T-cell (primary cell): ENCODE measurements around the gene ACP6. TPM values are rescaled to one million over a fixed set of nuclear protein-coding genes. Genes with fewer than 3 reads are reported as not detected.

Experiments
- ATAC-seq, 4 experiments: fragments of 200-7000 bp in 3 of 4; fragments of 150-1000 bp in 1 of 4; cut with Tn5 transposase; replicated peaks in 1 of 4; 1 replicate in 3 of 4; 2 replicates in 1 of 4; pipeline ENCODE4 v1.10.0; 2021; ENCODE audit warnings: moderate library complexity in 3 of 4, mild to moderate bottlenecking in 2 of 4, moderate number of reproducible peaks in 1 of 4
- CTCF ChIA-PET, 2 donors: fragments of 300-600 bp; sonication (Branson Sonifier 250); formaldehyde crosslinking; loops; one replicate each; lab custom pipeline; 2022; ENCODE audit warnings: antibody characterized with exemption in 2 of 2; lab: Charles Lee
- POLR2A ChIA-PET, 2 donors: fragments of 300-600 bp; sonication (Branson Sonifier 250); formaldehyde crosslinking; loops; one replicate each; lab custom pipeline; 2022; ENCODE audit warnings: antibody characterized with exemption in 2 of 2; lab: Charles Lee
- DNase-seq, 35 experiments: peaks; one replicate each; pipeline versions ENCODE4 v3.0.0 to v3.0.0-alpha.2; 2013 to 2023
- H3K27ac ChIP-seq: one replicate; pipeline ENCODE4 v1.5.1; 2013; ENCODE audit warnings: low read length
- H3K27me3 ChIP-seq, 2 experiments: replicated peaks in 1 of 2; 1 replicate in 1 of 2; 2 replicates in 1 of 2; pipeline versions ENCODE4 v1.6.1 to v1.7.0; 2013; ENCODE audit warnings: low read length in 1 of 2, mixed read lengths in 1 of 2; ENCODE audit not compliant: control insufficient read depth in 2 of 2, insufficient read depth in 2 of 2; ENCODE audit errors: extremely low read depth in 1 of 2
- H3K36me3 ChIP-seq, 2 donors: 1 replicate in 1 of 2; 2 replicates in 1 of 2; pipeline versions ENCODE4 v1.6.1 to v1.7.0; 2013; ENCODE audit warnings: low read length in 1 of 2; ENCODE audit not compliant: control insufficient read depth in 2 of 2, insufficient read depth in 1 of 2; ENCODE audit errors: extremely low read depth in 1 of 2
- H3K4me1 ChIP-seq, 2 experiments: 1 replicate in 1 of 2; 2 replicates in 1 of 2; pipeline versions ENCODE4 v1.6.1 to v1.7.0; 2013; ENCODE audit warnings: low read length in 2 of 2, mixed read lengths in 1 of 2; ENCODE audit not compliant: insufficient read depth in 2 of 2, control insufficient read depth in 1 of 2; ENCODE audit errors: extremely low read depth in 1 of 2
- H3K4me3 ChIP-seq, 2 donors: 1 replicate in 1 of 2; 2 replicates in 1 of 2; pipeline versions ENCODE4 v1.5.1 to v1.7.0; 2013; ENCODE audit warnings: mild to moderate bottlenecking in 2 of 2, low read length in 1 of 2, moderate library complexity in 1 of 2; ENCODE audit not compliant: control insufficient read depth in 1 of 2; ENCODE audit errors: extremely low read depth in 1 of 2
- H3K9me3 ChIP-seq: 2 replicates; pipeline ENCODE4 v1.7.0; 2013
- H3K27ac Mint-ChIP-seq, 2 donors: one replicate each; pipeline ENCODE4 v1.8.0; 2020 to 2021; ENCODE audit warnings: mild to moderate bottlenecking in 2 of 2, mixed read lengths in 2 of 2
- H3K27me3 Mint-ChIP-seq, 2 donors: one replicate each; pipeline ENCODE4 v1.8.0; 2021 to 2022; ENCODE audit warnings: mixed read lengths in 2 of 2
- H3K36me3 Mint-ChIP-seq: one replicate; pipeline ENCODE4 v1.8.0; 2021; ENCODE audit warnings: mixed read lengths
- H3K4me1 Mint-ChIP-seq, 3 donors: one replicate each; pipeline ENCODE4 v1.8.0; 2020 to 2022; ENCODE audit warnings: mixed read lengths in 3 of 3, mild to moderate bottlenecking in 1 of 3
- H3K4me3 Mint-ChIP-seq, 3 donors: one replicate each; pipeline ENCODE4 v1.8.0; 2020 to 2022; ENCODE audit warnings: mild to moderate bottlenecking in 3 of 3, mixed read lengths in 3 of 3, moderate library complexity in 3 of 3
- H3K9me3 Mint-ChIP-seq, 3 donors: one replicate each; pipeline ENCODE4 v1.8.0; 2020 to 2022; ENCODE audit warnings: mixed read lengths in 3 of 3
- WGBS: methylation state at CpG from one replicate; pipeline ENCODE4 v1.1.5; 2013; ENCODE audit warnings: missing lambda C conversion rate; ENCODE audit not compliant: insufficient coverage; 5-methylcytosine and 5-hydroxymethylcytosine counted together
- total RNA-seq, 35 experiments: library from RNA in 6 of 35; stranded (reverse) in 6 of 35; fragments of 120-200 nt in 1 of 35; gene quantifications; one replicate each; pipeline versions ENCODE4 v1.2.1 to v1.2.4 and lab custom pipeline; 2013 to 2026

The ACP6 gene
- total RNA-seq, 5 donors from 2014 or later (not counting 1 experiment from before 2014, with no cell fraction given): 10.0 to 21.5 (median 19.4) TPM

DNA sequence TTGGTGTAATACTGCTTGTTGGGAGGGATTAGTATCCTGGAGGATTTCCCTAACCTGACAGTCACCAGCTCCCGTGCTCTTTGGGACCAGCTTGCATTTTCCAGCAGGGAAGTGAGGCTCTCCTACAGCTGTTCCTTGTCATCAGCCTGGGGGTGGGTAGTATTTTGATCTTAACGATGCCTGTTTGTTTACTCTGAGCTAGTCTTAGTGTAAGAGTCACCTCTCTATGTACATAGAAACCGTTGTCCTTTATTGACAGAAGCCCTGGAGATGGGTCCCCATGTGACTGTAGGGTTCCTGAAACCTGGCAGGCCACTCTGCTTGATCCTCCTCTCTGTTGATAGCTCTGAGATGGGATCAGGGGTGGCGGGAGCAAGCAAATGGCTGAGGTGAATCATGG, 58.0 kb downstream of the ACP6 start:
- H3K27me3 ChIP-seq: no peaks in the 10 kb centered on the region
- POLR2A ChIA-PET: no interaction called here
- H3K36me3 ChIP-seq: peaks cover 3 to 49% of the 10 kb centered on the region in 2 donors
- peaks cover 71% of the 10 kb centered on the region for H3K36me3 Mint-ChIP-seq
- CTCF ChIA-PET: no interaction called here
- no peaks in the 10 kb centered on the region for H3K27me3 Mint-ChIP-seq
- DNase-seq (no peak), ATAC-seq (no peak)
- no peaks in the 10 kb centered on the region for H3K9me3 ChIP-seq
- no peaks in the 10 kb centered on the region for H3K4me1 ChIP-seq
- no peak overlapping the region for H3K27ac ChIP-seq
- H3K4me3 ChIP-seq: no peak overlapping the region
- H3K9me3 Mint-ChIP-seq: no peaks in the 10 kb centered on the region
- peaks cover 3 to 4% (median 4%) of the 10 kb centered on the region in 3 donors for H3K4me1 Mint-ChIP-seq
- H3K27ac Mint-ChIP-seq: no peak overlapping the region
- WGBS: 80% methylated on average over 1 of the region's 4 CpGs
- H3K4me3 Mint-ChIP-seq: no peak overlapping the region

DNA sequence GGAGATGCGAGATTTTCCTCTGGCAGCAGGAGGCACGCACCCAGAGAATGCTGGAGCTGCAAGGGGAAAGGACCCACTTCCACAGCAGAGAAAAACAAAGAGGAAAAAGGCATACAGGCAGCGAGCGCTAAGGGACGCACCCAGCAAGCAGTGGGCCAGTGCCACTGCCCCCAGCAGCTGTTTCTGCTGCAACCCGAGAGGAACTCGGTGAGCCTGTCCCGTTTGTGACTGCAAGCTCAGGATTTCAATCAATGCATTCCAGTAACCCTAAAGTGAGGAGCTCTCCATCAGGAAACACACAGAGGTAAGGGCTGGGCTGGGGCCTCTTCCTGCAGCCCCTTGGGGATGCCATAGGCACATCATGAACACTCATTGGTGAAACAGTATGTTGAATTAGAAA, 58.7 kb downstream of the ACP6 start:
- H3K27me3 Mint-ChIP-seq: no peaks in the 10 kb centered on the region
- 95% methylated on average over 8 of the region's 8 CpGs for WGBS
- no peaks in the 10 kb centered on the region for H3K4me1 ChIP-seq
- ATAC-seq (no peak), DNase-seq (no peak)
- no peak overlapping the region for H3K4me3 Mint-ChIP-seq
- H3K9me3 Mint-ChIP-seq: no peaks in the 10 kb centered on the region
- CTCF ChIA-PET: interaction anchor here in 1 of 2 donors (0.7 kb wide), 1 partner anchor 10 kb away, joined by 3 read pairs; no protein-coding TSS in a partner anchor
- no peaks in the 10 kb centered on the region for H3K27me3 ChIP-seq
- no peak overlapping the region for H3K27ac Mint-ChIP-seq
- peaks cover 4 to 52% of the 10 kb centered on the region in 2 donors for H3K36me3 ChIP-seq
- no peak overlapping the region for H3K4me3 ChIP-seq
- no peaks in the 10 kb centered on the region for H3K9me3 ChIP-seq
- POLR2A ChIA-PET: no interaction called here
- no peaks in the 10 kb centered on the region for H3K4me1 Mint-ChIP-seq
- no peak overlapping the region for H3K27ac ChIP-seq
- peaks cover 73% of the 10 kb centered on the region for H3K36me3 Mint-ChIP-seq

DNA sequence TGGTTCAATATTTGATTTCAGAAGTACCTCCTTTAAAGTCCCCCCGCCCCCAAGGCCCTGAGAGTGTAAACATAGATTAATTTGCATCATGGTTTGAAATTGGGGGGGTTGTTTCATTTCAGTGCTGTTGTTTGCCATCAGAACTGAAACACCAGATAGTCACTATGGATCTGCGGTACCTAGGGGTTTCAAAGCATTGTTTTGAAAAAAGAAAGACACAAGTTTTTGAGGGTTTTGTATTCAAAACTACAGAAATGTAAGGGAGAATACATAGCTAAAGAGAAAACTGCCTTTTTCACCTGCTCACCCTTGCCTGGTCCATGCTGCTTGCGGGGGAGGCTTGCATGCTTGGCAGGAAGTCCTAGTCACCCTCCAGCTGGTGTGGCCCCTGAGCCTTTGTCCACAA, 59.3 kb downstream of the ACP6 start:
- WGBS: 86% methylated on average over 1 of the region's 3 CpGs
- no peak overlapping the region for H3K4me3 ChIP-seq
- no peaks in the 10 kb centered on the region for H3K27me3 Mint-ChIP-seq
- H3K4me1 ChIP-seq: no peaks in the 10 kb centered on the region
- ATAC-seq (no peak), DNase-seq (no peak)
- H3K27me3 ChIP-seq: no peaks in the 10 kb centered on the region
- H3K4me3 Mint-ChIP-seq: no peak overlapping the region
- ChIA-PET POLR2A (no interaction called here), CTCF (interaction anchor here in 1 of 2 donors (0.6 kb wide), 1 partner anchor 154 kb away, joined by 3 read pairs; no protein-coding TSS in a partner anchor)
- H3K36me3 Mint-ChIP-seq: peaks cover 71% of the 10 kb centered on the region
- no peak overlapping the region for H3K27ac ChIP-seq
- H3K9me3 Mint-ChIP-seq: no peaks in the 10 kb centered on the region
- H3K9me3 ChIP-seq: no peaks in the 10 kb centered on the region
- H3K36me3 ChIP-seq: peaks cover 5 to 51% of the 10 kb centered on the region in 2 donors
- no peaks in the 10 kb centered on the region for H3K4me1 Mint-ChIP-seq
- H3K27ac Mint-ChIP-seq: no peak overlapping the region

DNA sequence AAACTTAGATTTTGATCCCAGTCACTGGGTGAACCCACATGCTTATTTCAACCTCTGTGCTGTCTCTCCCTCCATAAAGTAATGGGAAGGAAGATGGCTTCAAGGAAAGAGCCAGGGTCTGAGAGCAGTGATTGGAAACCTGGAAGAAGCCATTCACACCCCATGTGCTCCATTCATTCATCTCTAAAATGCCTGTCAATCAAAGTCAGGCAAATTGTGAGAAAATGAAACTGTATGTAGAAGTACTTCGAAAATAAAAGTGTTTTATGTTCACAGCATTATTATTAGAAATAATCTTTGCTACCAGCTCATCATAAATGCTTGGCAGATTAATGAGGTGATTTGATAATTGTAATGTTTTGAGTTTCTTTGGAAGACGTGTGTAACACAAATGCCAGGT, 61.0 kb downstream of the ACP6 start:
- Histone ChIP-seq H3K9me3 (no peaks in the 10 kb centered on the region), H3K4me3 (no peak overlapping the region), H3K27ac (no peak overlapping the region), H3K36me3 (peaks cover 2 to 42% of the 10 kb centered on the region in 2 donors), H3K27me3 (no peaks in the 10 kb centered on the region), H3K4me1 (no peaks in the 10 kb centered on the region)
- ChIA-PET POLR2A (no interaction called here), CTCF (no interaction called here)
- DNase-seq (no peak), ATAC-seq (no peak)
- peaks cover 72% of the 10 kb centered on the region for H3K36me3 Mint-ChIP-seq
- H3K27ac Mint-ChIP-seq: no peak overlapping the region
- H3K4me1 Mint-ChIP-seq: no peaks in the 10 kb centered on the region
- H3K9me3 Mint-ChIP-seq: no peaks in the 10 kb centered on the region
- no peaks in the 10 kb centered on the region for H3K27me3 Mint-ChIP-seq
- H3K4me3 Mint-ChIP-seq: no peak overlapping the region
- WGBS: no CpG with 5 or more reads among the region's 2 CpGs

DNA sequence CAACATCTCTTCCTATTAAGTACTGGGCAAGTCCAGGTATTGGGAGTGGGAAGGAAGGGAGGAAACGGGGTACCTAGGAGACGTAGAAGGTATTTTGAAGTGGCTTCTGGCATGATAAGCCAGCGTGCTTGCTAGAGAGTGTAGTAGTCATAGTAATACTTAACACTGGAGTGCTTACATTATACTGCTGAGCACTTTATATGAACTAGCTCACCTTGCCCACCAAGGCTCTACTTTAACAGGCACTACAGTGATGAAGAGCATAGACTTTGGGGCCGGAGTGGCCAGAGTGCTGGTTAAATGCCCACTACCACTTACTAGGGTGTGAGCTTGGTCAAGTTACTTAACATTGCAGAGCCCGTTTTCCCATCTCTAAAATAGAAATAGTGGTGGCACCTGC, 61.7 kb downstream of the ACP6 start:
- no peak for ATAC-seq
- H3K4me1 Mint-ChIP-seq: no peaks in the 10 kb centered on the region
- no peaks in the 10 kb centered on the region for H3K9me3 Mint-ChIP-seq

GRCh38 chr1:147605591-147605990, 64.7 kb downstream of the ACP6 start:
- Histone ChIP-seq H3K4me1 (peaks cover 5 to 8% of the 10 kb centered on the region in 2 experiments), H3K9me3 (no peaks in the 10 kb centered on the region), H3K27ac (no peak overlapping the region), H3K27me3 (no peaks in the 10 kb centered on the region), H3K4me3 (no peak overlapping the region), H3K36me3 (peaks cover 2 to 16% of the 10 kb centered on the region in 2 donors)
- no CpG with 5 or more reads among the region's 2 CpGs for WGBS
- no peak overlapping the region for H3K4me3 Mint-ChIP-seq
- no peaks in the 10 kb centered on the region for H3K9me3 Mint-ChIP-seq
- no peak for ATAC-seq
- DNase-seq: no peak
- no peaks in the 10 kb centered on the region for H3K27me3 Mint-ChIP-seq
- POLR2A ChIA-PET: no interaction called here
- peaks cover 18 to 24% (median 20%) of the 10 kb centered on the region in 3 donors for H3K4me1 Mint-ChIP-seq
- no peak overlapping the region for H3K27ac Mint-ChIP-seq
- CTCF ChIA-PET: no interaction called here
- H3K36me3 Mint-ChIP-seq: peaks cover 44% of the 10 kb centered on the region

More for the DNA sequence above, 61.7 kb downstream of the ACP6 start:
- POLR2A ChIA-PET: interaction anchor here in 1 of 2 donors (0.6 kb wide), 1 partner anchor 99 kb away, joined by 7 read pairs; no protein-coding TSS in a partner anchor
- no peak for DNase-seq
- H3K4me3 Mint-ChIP-seq: no peak overlapping the region
- Histone ChIP-seq H3K4me1 (no peaks in the 10 kb centered on the region), H3K36me3 (peaks cover 2 to 36% of the 10 kb centered on the region in 2 donors), H3K9me3 (no peaks in the 10 kb centered on the region), H3K27me3 (no peaks in the 10 kb centered on the region), H3K4me3 (no peak overlapping the region), H3K27ac (no peak overlapping the region)
- CTCF ChIA-PET: no interaction called here
- H3K27ac Mint-ChIP-seq: no peak overlapping the region
- 100% methylated on average over 1 of the region's 5 CpGs for WGBS
- no peaks in the 10 kb centered on the region for H3K27me3 Mint-ChIP-seq
- peaks cover 64% of the 10 kb centered on the region for H3K36me3 Mint-ChIP-seq
